Subcutaneous adipose tissue (tissue), 4 donors: Measurements from ENCODE around the gene OMG. TPM values are rescaled to one million over a fixed set of nuclear protein-coding genes. Genes with fewer than 3 reads are reported as not detected.

Experiments
- CTCF ChIP-seq: fragments of 450-650 bp; IDR thresholded peaks from one replicate; pipeline ENCODE4 v1.5.1; 2016; ENCODE audit warnings: low read depth, mild to moderate bottlenecking, control low read depth, antibody characterized with exemption, moderate library complexity
- total RNA-seq, 4 donors: library from RNA; depleted of rRNA; stranded (reverse); fragments of >200 nt; gene quantifications; one replicate each; pipeline ENCODE4 v1.1.0, GENCODE V29; 2016

OMG gene
- total RNA-seq, 4 donors from 2014 or later = 6.5 TPM; not detected in 3

GRCh38 chr17:31321481-31321880 lies 24.4 kb upstream of the OMG start, which contains the start of gene EVI2A:
TSS of gene EVI2A (minus strand) at chr17:31321622. CDS start at chr17:31319013, 2,609 bp downstream.
- TF ChIP-seq CTCF = no peak

- TF ChIP-seq CTCF = no peak
Measured at GRCh38 chr17:31320791-31321190, 23.8 kb upstream of the OMG start.

GRCh38 chr17:31320241-31320640 lies 23.2 kb upstream of the OMG start:
- TF ChIP-seq CTCF = no peak

- no peak for TF ChIP-seq CTCF
Measured at GRCh38 chr17:31318851-31319661, 22.0 kb upstream of the OMG start.

GRCh38 chr17:31318298-31318801 lies 21.3 kb upstream of the OMG start:
- no peak for TF ChIP-seq CTCF

GRCh38 chr17:31314782-31315100 lies 17.7 kb upstream of the OMG start:
- no peak for TF ChIP-seq CTCF

GRCh38 chr17:31313982-31314781 lies 17.1 kb upstream of the OMG start, which contains the start of gene EVI2B:
TSS of gene EVI2B (minus strand) at chr17:31314054. CDS start at chr17:31305609, 8,445 bp downstream.
- TF ChIP-seq CTCF = no peak
